HG03045 (cell line): ENCODE measurements around the gene OXER1.

Experiments
- ATAC-seq: cut with Tn5 transposase; IDR thresholded peaks from one replicate; pipeline ENCODE4 v1.9.1; 2021; ENCODE audit warnings: mild to moderate bottlenecking, moderate library complexity; ENCODE audit not compliant: unreplicated experiment

OXER1 gene

GRCh38 chr2:42794271-42795046 is 30.5 kb upstream of the OXER1 start:
- no peak for ATAC-seq

- ATAC-seq: no peak
Measured at GRCh38 chr2:42793334-42794270, 29.7 kb upstream of the OXER1 start.

- peak; percentile 39 for ATAC-seq
Measured at GRCh38 chr2:42792583-42793333, 28.8 kb upstream of the OXER1 start, which contains the start of gene HAAO. HAAO (minus strand) TSS chr2:42792583; CDS start chr2:42792536, 47 bp downstream.

- peak; percentile 27 for ATAC-seq
Measured at GRCh38 chr2:42792087-42792582, 28.2 kb upstream of the OXER1 start.

GRCh38 chr2:42791606-42792005 is 27.7 kb upstream of the OXER1 start:
- no peak for ATAC-seq

- ATAC-seq: no peak
Measured at GRCh38 chr2:42789751-42790150, 25.8 kb upstream of the OXER1 start.

- ATAC-seq: no peak
Measured at GRCh38 chr2:42788882-42789281, 24.9 kb upstream of the OXER1 start.

- no peak for ATAC-seq
Measured at GRCh38 chr2:42788478-42788793, 24.5 kb upstream of the OXER1 start.

- no peak for ATAC-seq
Measured at GRCh38 chr2:42787788-42788477, 24.0 kb upstream of the OXER1 start.

GRCh38 chr2:42787424-42787787 is 23.5 kb upstream of the OXER1 start:
- ATAC-seq: no peak

- no peak for ATAC-seq
Measured at GRCh38 chr2:42786561-42787345, 22.8 kb upstream of the OXER1 start.

- no peak for ATAC-seq
Measured at GRCh38 chr2:42784204-42784880, 20.4 kb upstream of the OXER1 start.

- ATAC-seq: no peak
Measured at GRCh38 chr2:42783511-42783910, 19.6 kb upstream of the OXER1 start.

GRCh38 chr2:42781181-42781580 is 17.2 kb upstream of the OXER1 start:
- no peak for ATAC-seq

- ATAC-seq: no peak
Measured at GRCh38 chr2:42777883-42778805, 14.2 kb upstream of the OXER1 start.

GRCh38 chr2:42775810-42776209 is 11.9 kb upstream of the OXER1 start:
- ATAC-seq: no peak

GRCh38 chr2:42775186-42775585 is 11.3 kb upstream of the OXER1 start:
- no peak for ATAC-seq

- no peak for ATAC-seq
Measured at GRCh38 chr2:42771546-42772153, 7.7 kb upstream of the OXER1 start.
